Measurements from ENCODE around the gene ADARB2.

The ADARB2 gene

GRCh38 chr10:1200866-1201807, 536.2 kb downstream of the ADARB2 start:
- DNase-seq (ENCODE audit: low spot score) (no peak), FAIRE-seq (no peak)

DNA sequence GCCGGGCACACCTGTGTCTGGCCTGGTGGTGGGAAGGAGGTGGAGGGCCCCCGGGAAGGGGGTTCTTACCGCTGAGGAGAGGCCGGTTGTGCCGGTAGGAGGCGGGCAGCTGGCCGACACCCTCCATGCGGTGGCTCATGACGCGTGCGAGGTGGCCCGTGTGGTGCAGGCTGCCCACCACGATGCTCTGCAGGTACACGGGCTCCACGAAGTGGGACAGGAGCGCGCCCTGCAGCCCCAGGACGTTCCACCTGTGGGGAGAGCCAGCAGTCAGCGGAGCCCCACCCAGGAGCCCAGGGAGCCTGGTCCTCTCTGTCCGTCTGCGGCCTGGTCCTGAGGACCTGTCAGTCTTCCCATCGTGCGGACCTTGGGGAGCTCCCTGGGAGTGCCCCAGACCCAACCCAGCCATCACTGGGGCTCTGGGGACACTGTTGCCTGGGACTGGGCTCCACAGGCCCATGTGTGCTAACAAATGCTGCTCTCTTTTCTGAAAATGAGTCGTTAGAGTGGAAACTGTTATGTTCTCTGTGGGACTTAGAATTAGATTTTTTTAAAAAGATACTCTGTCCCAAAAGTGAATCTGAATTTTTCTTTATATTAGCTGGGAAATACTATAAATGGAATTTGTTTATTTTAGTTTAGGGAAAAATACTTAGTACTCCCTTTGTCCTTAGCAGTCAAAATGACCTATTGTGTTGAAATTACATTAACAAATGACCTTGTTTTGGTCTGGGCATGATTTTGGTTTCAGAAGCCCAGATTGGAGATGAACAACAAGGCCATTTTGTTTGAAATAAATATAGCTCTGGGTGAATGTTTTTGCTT, 537.2 kb downstream of the ADARB2 start:
- FAIRE-seq (no peak), DNase-seq (ENCODE audit: low spot score) (no peak)

GRCh38 chr10:1199345-1199673, 538.0 kb downstream of the ADARB2 start:
- FAIRE-seq (no peak), DNase-seq (ENCODE audit: low spot score) (no peak)

DNA sequence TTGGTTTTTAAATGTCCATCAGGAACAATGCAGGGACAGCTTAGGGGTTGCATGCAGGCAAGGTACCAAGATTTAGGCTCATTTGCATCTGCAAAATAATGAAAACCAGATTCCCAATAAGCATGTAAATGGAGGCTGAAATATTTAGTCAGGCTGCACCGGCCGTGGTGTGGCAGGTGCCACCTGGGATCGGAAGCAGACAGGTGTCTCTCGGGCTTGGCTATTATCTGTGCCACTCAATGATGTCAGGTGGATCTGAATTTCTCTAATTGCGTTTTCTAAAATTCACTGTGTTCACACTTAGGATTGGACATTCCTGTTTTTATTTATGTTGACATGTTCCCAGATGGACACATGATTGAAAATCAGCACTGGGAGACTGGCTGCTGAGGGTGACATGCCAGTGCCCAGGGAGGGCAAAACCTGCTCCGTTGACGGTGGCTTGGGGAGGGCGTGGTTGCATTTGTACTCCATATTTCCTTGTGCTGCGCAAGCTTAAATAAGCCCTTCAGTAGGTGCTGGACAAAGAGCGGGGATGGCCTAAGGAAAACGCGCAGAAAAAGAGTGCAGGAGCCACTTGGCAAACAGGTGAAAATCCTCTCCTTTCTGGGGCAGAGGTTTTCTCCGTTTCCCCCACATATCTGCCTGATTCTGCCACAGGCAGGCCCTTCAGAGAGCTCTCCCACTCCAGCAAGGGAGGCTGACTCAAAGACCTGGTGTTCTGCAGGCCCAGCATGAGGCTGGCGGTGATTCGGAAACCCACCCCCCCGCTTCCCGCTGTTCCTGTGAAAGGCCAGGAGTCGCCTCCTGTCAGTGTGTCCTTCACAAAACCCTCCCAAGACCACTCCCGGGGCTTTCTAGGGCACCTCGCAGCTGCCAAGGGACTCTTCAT, 538.6 kb downstream of the ADARB2 start:
- no peak for FAIRE-seq
- DNase-seq (ENCODE audit: low spot score): no peak

GRCh38 chr10:1197384-1197783, 539.9 kb downstream of the ADARB2 start:
- FAIRE-seq: no peak
- no peak for DNase-seq (ENCODE audit: low spot score)

GRCh38 chr10:1196656-1197055, 540.7 kb downstream of the ADARB2 start:
- DNase-seq (ENCODE audit: low spot score) (no peak), FAIRE-seq (no peak)

- no peak for FAIRE-seq
- DNase-seq (ENCODE audit: low spot score): no peak
Measured at GRCh38 chr10:1195828-1196227, 541.5 kb downstream of the ADARB2 start.

DNA sequence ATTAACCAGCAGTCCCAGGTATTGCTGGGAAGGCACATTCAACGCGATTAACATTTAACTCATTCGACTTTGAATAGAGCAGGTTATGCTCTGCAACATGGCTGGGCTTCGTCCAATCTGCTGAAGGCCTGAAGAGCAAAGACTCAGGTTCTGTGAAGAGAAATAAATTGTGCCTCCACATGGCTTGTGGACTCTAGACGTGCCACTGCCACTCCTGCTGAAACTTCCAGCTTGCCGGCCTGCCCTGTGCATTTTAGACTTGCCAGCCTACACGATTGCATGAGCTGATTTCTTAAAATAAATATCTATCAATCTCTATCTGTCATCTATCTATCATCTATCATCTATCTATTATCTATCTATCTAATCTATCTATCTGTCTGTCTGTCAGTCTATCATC, 543.2 kb downstream of the ADARB2 start:
- FAIRE-seq (no peak), DNase-seq (ENCODE audit: low spot score) (no peak)

GRCh38 chr10:1193561-1193960, 543.8 kb downstream of the ADARB2 start:
- no peak for FAIRE-seq

GRCh38 chr10:1191752-1192151, 545.6 kb downstream of the ADARB2 start:
- FAIRE-seq: no peak

More at GRCh38 chr10:1193561-1193960, 543.8 kb downstream of the ADARB2 start:
- DNase-seq (ENCODE audit: low spot score): no peak

DNA sequence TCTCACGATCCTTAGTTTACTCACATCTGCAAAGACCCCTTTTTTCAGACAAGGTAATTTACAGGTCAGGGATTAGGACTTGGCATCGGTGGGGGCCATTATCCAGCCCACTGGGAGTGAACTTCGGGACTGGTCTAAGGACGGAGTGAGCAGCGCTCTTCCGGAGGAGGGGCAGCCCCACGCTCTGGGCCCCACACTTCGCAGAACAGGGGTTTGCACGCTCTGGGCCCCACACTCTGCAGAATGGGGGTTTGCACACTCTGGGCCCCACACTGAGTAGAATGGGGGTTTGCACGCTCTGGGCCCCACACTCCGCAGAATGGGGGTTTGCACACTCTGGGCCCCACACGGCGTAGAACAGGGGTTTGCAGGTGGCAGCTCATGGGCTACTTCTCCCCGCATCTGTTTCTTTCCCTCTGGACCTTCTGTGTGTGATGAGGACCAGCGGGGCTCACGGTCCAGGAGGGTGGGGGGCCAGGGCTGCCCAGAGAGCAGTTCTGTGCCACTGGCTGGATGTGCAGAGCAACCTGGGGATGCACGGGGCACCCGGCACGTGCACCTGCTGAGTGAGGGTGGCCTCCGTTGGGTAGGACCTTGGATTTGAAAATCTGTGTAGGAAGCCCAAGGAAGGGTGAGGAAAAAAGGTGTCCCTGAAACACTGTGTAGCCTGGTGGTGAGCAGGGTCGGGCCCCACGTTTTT, 546.4 kb downstream of the ADARB2 start:
- no peak for DNase-seq (ENCODE audit: low spot score)
- FAIRE-seq: no peak

More at GRCh38 chr10:1191752-1192151, 545.6 kb downstream of the ADARB2 start:
- DNase-seq (ENCODE audit: low spot score): no peak

DNA sequence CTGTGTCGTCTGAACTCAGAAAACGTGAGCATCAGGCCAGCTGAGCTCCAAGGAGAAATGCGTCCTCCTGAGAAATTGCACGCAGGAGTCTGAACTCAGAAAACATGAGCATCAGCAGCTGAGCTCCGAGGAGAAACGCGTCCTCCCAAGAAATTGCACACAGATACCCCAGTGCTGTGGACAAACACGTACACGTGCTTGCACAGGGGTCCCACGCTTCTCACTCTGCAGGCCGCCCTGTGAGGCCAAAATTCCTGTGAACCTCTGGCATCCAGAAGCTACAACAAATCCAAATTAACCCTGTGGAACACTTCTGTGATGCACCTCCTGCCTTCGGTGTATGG, 547.3 kb downstream of the ADARB2 start:
- DNase-seq (ENCODE audit: low spot score) (no peak), FAIRE-seq (no peak)

- DNase-seq (ENCODE audit: low spot score): no peak
Measured at GRCh38 chr10:1189166-1190051, 547.9 kb downstream of the ADARB2 start.

DNA sequence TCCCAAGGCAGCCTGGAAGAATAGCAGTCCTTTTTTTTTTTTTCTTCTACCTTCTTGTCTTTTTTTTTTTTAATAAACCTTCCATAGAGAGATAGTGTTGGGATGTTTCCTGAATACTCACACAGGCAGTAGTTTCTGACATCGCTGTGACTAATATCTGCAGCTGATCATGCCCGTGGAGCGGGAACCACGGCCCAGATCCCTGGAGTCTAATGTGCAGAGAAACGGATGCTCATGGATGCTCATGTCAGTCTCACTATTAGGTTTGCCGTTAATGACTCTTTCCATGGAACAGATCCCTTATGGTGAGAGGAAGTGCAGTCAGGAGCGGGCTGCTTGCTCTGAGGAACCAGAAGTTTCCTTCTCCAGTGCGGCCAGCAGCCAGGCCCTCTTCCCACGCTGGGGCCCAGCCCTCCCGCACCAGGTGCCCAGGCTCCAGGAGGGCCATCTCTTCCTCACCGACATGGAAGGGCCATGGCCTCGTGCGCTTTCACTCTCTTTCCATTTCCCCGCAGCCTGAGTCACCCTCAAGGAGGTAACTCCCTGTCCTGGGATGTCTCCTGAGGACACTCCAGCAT, 548.7 kb downstream of the ADARB2 start:
- FAIRE-seq (no peak), DNase-seq (ENCODE audit: low spot score) (no peak)

More at GRCh38 chr10:1189166-1190051, 547.9 kb downstream of the ADARB2 start:
- FAIRE-seq: no peak

GRCh38 chr10:1187855-1188557, 549.3 kb downstream of the ADARB2 start:
- no peak for FAIRE-seq
- no peak for DNase-seq (ENCODE audit: low spot score)

DNA sequence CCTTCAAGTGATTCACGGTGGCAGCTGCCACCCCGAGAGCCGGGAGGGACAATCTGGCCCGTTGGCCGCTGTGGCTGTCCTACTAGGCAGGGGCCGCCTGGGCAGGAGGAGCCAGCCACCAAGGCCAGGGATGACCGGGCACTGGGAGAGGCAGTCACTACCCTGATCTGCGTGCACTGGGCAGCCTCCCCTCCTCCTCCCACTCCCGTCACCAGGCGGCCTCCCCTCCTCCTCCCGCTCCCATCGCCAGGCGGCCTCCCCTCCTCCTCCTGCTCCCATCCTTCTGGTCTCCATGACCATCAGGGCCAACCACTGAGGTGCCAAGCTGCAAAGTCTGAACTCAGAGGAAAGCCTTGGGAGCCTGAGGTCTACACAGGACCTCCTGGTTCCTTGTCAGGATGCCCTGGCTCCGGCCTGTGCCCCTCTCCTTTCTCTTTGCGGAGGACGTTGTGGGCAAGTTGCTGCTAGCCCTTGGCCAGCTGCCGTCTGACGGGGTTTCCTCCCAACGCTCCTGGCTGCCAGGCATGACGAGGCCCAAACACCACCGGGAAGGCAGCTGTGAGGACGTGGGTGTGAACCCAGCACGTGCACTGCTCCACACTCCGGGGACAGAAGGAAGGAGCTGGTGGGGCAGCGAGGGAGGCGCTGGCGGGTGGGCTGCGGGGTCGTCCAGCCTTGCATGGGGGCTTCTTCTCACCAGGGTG, 550.0 kb downstream of the ADARB2 start:
- FAIRE-seq: no peak
- no peak for DNase-seq (ENCODE audit: low spot score)

GRCh38 chr10:1186683-1186990, 550.7 kb downstream of the ADARB2 start:
- DNase-seq (ENCODE audit: low spot score) (no peak), FAIRE-seq (no peak)

- DNase-seq (ENCODE audit: low spot score): no peak
- no peak for FAIRE-seq
Measured at GRCh38 chr10:1185911-1186682, 551.2 kb downstream of the ADARB2 start.

Measured in RCC 7860 (cell line).